ENCODE results near the gene FBXW12.

DNA sequence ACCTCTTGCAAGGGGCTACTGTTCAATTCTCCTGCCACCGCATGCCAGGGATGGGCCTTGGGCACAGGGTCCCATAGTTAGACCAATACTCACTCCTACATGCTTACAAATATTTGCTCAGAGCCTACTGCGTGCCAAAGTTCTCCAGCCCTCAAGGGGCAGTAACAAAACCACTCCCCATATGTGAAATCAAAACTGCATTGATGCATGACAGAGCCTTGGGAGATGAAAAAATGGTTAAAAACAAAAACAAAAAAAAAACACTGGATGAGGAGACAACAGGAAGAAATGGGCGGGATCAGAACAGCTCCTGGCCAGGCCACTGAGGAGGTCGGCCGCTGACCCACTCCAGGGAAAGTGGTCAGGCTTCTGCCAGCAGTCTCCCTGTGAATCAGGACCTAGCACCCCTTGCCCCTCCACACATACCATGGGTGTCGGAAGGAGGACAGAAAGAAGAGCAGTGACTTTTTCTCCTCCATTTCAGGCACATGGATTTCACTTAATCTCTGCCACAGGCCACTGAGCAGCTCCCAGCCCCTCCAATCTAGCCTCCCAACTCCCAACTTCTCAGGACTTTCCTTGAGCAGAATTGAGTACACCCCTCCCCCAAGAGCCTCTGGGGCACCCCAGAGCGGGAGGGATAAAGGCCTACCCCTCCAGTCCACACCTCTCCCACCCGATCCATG lies 55.1 kb downstream of the FBXW12 start:
- no peak for TF ChIP-seq POLR2A (IDR thresholded peaks at IDR 0.05)
- TF ChIP-seq, protein P1, sequence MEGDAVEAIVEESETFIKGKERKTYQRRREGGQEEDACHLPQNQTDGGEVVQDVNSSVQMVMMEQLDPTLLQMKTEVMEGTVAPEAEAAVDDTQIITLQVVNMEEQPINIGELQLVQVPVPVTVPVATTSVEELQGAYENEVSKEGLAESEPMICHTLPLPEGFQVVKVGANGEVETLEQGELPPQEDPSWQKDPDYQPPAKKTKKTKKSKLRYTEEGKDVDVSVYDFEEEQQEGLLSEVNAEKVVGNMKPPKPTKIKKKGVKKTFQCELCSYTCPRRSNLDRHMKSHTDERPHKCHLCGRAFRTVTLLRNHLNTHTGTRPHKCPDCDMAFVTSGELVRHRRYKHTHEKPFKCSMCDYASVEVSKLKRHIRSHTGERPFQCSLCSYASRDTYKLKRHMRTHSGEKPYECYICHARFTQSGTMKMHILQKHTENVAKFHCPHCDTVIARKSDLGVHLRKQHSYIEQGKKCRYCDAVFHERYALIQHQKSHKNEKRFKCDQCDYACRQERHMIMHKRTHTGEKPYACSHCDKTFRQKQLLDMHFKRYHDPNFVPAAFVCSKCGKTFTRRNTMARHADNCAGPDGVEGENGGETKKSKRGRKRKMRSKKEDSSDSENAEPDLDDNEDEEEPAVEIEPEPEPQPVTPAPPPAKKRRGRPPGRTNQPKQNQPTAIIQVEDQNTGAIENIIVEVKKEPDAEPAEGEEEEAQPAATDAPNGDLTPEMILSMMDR (IDR thresholded peaks at IDR 0.05), result no peak
